CD4-positive, alpha-beta T cell (primary cell): ENCODE data around the gene DHX8. TPM values are rescaled to one million over a fixed set of nuclear protein-coding genes. Genes with fewer than 3 reads are reported as not detected.

ENCODE experiments used
- ATAC-seq: fragments of 200-7000 bp; cut with Tn5 transposase; one replicate; pipeline ENCODE4 v1.10.0; 2022; ENCODE audit warnings: mild to moderate bottlenecking; ENCODE audit not compliant: poor library complexity
- CTCF ChIA-PET: fragments of 350-600 bp; sonication (Branson Sonifier 250); formaldehyde crosslinking; loops from one replicate; lab custom pipeline; 2021; ENCODE audit warnings: antibody characterized with exemption, inconsistent platforms; lab: Charles Lee
- POLR2A ChIA-PET: fragments of 350-600 bp; sonication (Branson Sonifier 250); formaldehyde crosslinking; loops from one replicate; lab custom pipeline; 2021; ENCODE audit warnings: antibody characterized with exemption, inconsistent platforms; lab: Charles Lee
- DNase-seq, 14 experiments: peaks; one replicate each; pipeline ENCODE4 v3.0.0-alpha.2; 2013 to 2020; ENCODE audit warnings: mixed read lengths in 2 of 14
- H3K27ac ChIP-seq, 2 donors: one replicate each; pipeline versions ENCODE4 v1.5.1 to v1.7.0; 2013; ENCODE audit warnings: low read length in 2 of 2, low read depth in 1 of 2, mild to moderate bottlenecking in 1 of 2
- H3K27me3 ChIP-seq, 2 experiments: 1 replicate in 1 of 2; 2 replicates in 1 of 2; pipeline versions ENCODE4 v1.6.1 to v1.7.0; 2013; ENCODE audit warnings: low read length in 2 of 2, control low read depth in 1 of 2, mild to moderate bottlenecking in 1 of 2, moderate library complexity in 1 of 2; ENCODE audit not compliant: insufficient read depth in 2 of 2, control insufficient read depth in 1 of 2
- H3K36me3 ChIP-seq: one replicate; pipeline ENCODE4 v1.6.1; 2013; ENCODE audit warnings: low read length, control low read depth; ENCODE audit not compliant: insufficient read depth
- H3K4me1 ChIP-seq: one replicate; pipeline ENCODE4 v1.6.1; 2013; ENCODE audit warnings: low read length, control low read depth; ENCODE audit not compliant: insufficient read depth
- H3K4me3 ChIP-seq: one replicate; pipeline ENCODE4 v1.5.1; 2013; ENCODE audit warnings: mild to moderate bottlenecking, low read length, moderate library complexity
- H3K9me3 ChIP-seq, 2 experiments: 1 replicate in 1 of 2; 2 replicates in 1 of 2; pipeline versions ENCODE4 v1.6.1 to v1.7.0; 2013; ENCODE audit warnings: low read length in 2 of 2, mild to moderate bottlenecking in 2 of 2, control low read depth in 1 of 2, moderate library complexity in 1 of 2; ENCODE audit not compliant: control insufficient read depth in 1 of 2, insufficient read depth in 1 of 2
- H3K27ac Mint-ChIP-seq: one replicate; pipeline ENCODE4 v1.8.0; 2020; ENCODE audit warnings: mixed read lengths
- H3K27me3 Mint-ChIP-seq: one replicate; pipeline ENCODE4 v1.8.0; 2021; ENCODE audit warnings: mixed read lengths
- H3K36me3 Mint-ChIP-seq: one replicate; pipeline ENCODE4 v1.8.0; 2021; ENCODE audit warnings: low read depth, mixed read lengths
- H3K4me1 Mint-ChIP-seq: one replicate; pipeline ENCODE4 v1.8.0; 2021; ENCODE audit warnings: low read depth, mixed read lengths
- H3K4me3 Mint-ChIP-seq: one replicate; pipeline ENCODE4 v1.8.0; 2020; ENCODE audit warnings: mild to moderate bottlenecking, mixed read lengths
- H3K9me3 Mint-ChIP-seq: one replicate; pipeline ENCODE4 v1.8.0; 2020; ENCODE audit warnings: mixed read lengths
- CTCF ChIP-seq: fragments of 200-600 bp; IDR thresholded peaks from one replicate; pipeline ENCODE4 v1.8.0; 2022; ENCODE audit warnings: antibody characterized with exemption, mild to moderate bottlenecking
- intact Hi-C, 2 experiments: fragments of 100-400 bp; cut with DNase I in 1 of 2; cut with micrococcal nuclease in 1 of 2; formaldehyde crosslinking; loops; one replicate each; pipeline versions ENCODE4 v1.15.1 to v1.9.0; 2023 to 2025; cut with DNase I, micrococcal nuclease
- total RNA-seq, 174 experiments: library from RNA in 2 of 174; stranded (reverse) in 2 of 174; gene quantifications; one replicate each; pipeline ENCODE4 v1.2.3 and lab custom pipeline; 2021 to 2026

DHX8 gene
- total RNA-seq, 2 experiments from 2014 or later = 88.8 to 106 TPM

GRCh38 chr17:43453331-43453812 lies 30.4 kb upstream of the DHX8 start:
- Histone ChIP-seq H3K27me3 (no peaks in the 10 kb centered on the region), H3K36me3 (no peaks in the 10 kb centered on the region), H3K4me1 (peaks cover 4% of the 10 kb centered on the region), H3K4me3 (no peak overlapping the region), H3K27ac (no peak overlapping the region), H3K9me3 (no peaks in the 10 kb centered on the region)
- Mint-ChIP-seq H3K9me3 (no peaks in the 10 kb centered on the region), H3K36me3 (no peaks in the 10 kb centered on the region), H3K4me1 (no peaks in the 10 kb centered on the region), H3K27me3 (peaks cover 27% of the 10 kb centered on the region), H3K4me3 (no peak overlapping the region), H3K27ac (no peak overlapping the region)
- ATAC-seq (no peak), DNase-seq (no peak)
- ChIA-PET CTCF (no interaction called here), POLR2A (no interaction called here)
- no peak for TF ChIP-seq CTCF
- intact Hi-C loops = no loop called here

GRCh38 chr17:43454868-43455267 lies 28.9 kb upstream of the DHX8 start:
- Mint-ChIP-seq H3K27ac (no peak overlapping the region), H3K9me3 (no peaks in the 10 kb centered on the region), H3K4me1 (no peaks in the 10 kb centered on the region), H3K27me3 (peaks cover 15% of the 10 kb centered on the region), H3K4me3 (no peak overlapping the region), H3K36me3 (no peaks in the 10 kb centered on the region)
- H3K4me1 ChIP-seq = peaks cover 4% of the 10 kb centered on the region
- POLR2A ChIA-PET = no interaction called here
- no peak for TF ChIP-seq CTCF
- CTCF ChIA-PET = no interaction called here
- no peaks in the 10 kb centered on the region for H3K36me3 ChIP-seq
- intact Hi-C loops = no loop called here
- no peak overlapping the region for H3K27ac ChIP-seq
- H3K9me3 ChIP-seq = no peaks in the 10 kb centered on the region
- no peaks in the 10 kb centered on the region for H3K27me3 ChIP-seq
- DNase-seq (no peak), ATAC-seq (no peak)
- H3K4me3 ChIP-seq = no peak overlapping the region

GRCh38 chr17:43456029-43456428 lies 27.7 kb upstream of the DHX8 start:
- Histone ChIP-seq H3K4me1 (peaks cover 4% of the 10 kb centered on the region), H3K4me3 (no peak overlapping the region), H3K27me3 (no peaks in the 10 kb centered on the region), H3K36me3 (no peaks in the 10 kb centered on the region), H3K27ac (no peak overlapping the region), H3K9me3 (no peaks in the 10 kb centered on the region)
- Mint-ChIP-seq H3K9me3 (no peaks in the 10 kb centered on the region), H3K36me3 (no peaks in the 10 kb centered on the region), H3K4me3 (no peak overlapping the region), H3K4me1 (no peaks in the 10 kb centered on the region), H3K27me3 (peaks cover 26% of the 10 kb centered on the region), H3K27ac (no peak overlapping the region)
- TF ChIP-seq CTCF = no peak
- ChIA-PET CTCF (no interaction called here), POLR2A (no interaction called here)
- intact Hi-C loops = no loop called here
- DNase-seq (no peak), ATAC-seq (no peak)
